GM23338 (cell line): Measurements from ENCODE around the gene PAQR8. TPM values are rescaled to one million over a fixed set of nuclear protein-coding genes. Genes with fewer than 3 reads are reported as not detected.

Experiments used
- ATAC-seq: fragments of 200-7000 bp; cut with Tn5 transposase; 3 replicates; pipeline ENCODE4 v1.9.1; 2020
- DNase-seq: peaks from one replicate; pipeline ENCODE4 v3.0.0-alpha.2; 2015; ENCODE audit warnings: low spot score
- H2AFZ ChIP-seq: fragments of 200-600 bp; sonication (generic); 2 replicates; pipeline ENCODE4 v1.8.0; 2016; ENCODE audit warnings: antibody characterized with exemption, mild to moderate bottlenecking, moderate library complexity
- H3F3A ChIP-seq: fragments of 200-600 bp; sonication (generic); replicated peaks from 2 replicates; pipeline ENCODE4 v1.8.0; 2017; ENCODE audit warnings: antibody characterized with exemption, mixed run types, low read depth
- H3K27ac ChIP-seq: fragments of 200-600 bp; sonication (generic); 2 replicates; pipeline ENCODE4 v1.6.1; 2016; ENCODE audit warnings: low read depth
- H3K27me3 ChIP-seq: fragments of 200-600 bp; sonication (generic); 2 replicates; pipeline ENCODE4 v1.8.0; 2016; ENCODE audit warnings: mild to moderate bottlenecking, mixed run types, moderate library complexity; ENCODE audit not compliant: insufficient read depth
- H3K36me3 ChIP-seq: fragments of 200-600 bp; sonication (generic); 2 replicates; pipeline ENCODE4 v1.8.0; 2016; ENCODE audit warnings: mild to moderate bottlenecking; ENCODE audit not compliant: insufficient read depth
- H3K4me1 ChIP-seq: fragments of 200-600 bp; sonication (generic); 2 replicates; pipeline ENCODE4 v1.8.0; 2016; ENCODE audit warnings: mild to moderate bottlenecking, moderate library complexity; ENCODE audit not compliant: insufficient read depth
- H3K4me2 ChIP-seq: fragments of 200-600 bp; sonication (generic); 2 replicates; pipeline ENCODE4 v1.7.1; 2017; ENCODE audit warnings: mixed run types
- H3K4me3 ChIP-seq: fragments of 200-600 bp; sonication (generic); 2 replicates; pipeline ENCODE4 v1.6.1; 2016; ENCODE audit warnings: mixed run types
- H3K79me2 ChIP-seq: fragments of 200-600 bp; sonication (generic); replicated peaks from 2 replicates; pipeline ENCODE4 v1.8.0; 2017; ENCODE audit warnings: mild to moderate bottlenecking; ENCODE audit not compliant: insufficient read depth
- H3K9me2 ChIP-seq: fragments of 200-600 bp; sonication (generic); 2 replicates; pipeline ENCODE4 v1.8.0; 2017; ENCODE audit not compliant: insufficient read depth
- H4K20me1 ChIP-seq: fragments of 200-600 bp; sonication (generic); replicated peaks from 2 replicates; pipeline ENCODE4 v1.8.0; 2017; ENCODE audit warnings: mild to moderate bottlenecking; ENCODE audit not compliant: insufficient read depth
- H3K27ac Mint-ChIP-seq: 2 replicates; pipeline ENCODE4 v1.8.0; 2020; ENCODE audit warnings: inconsistent platforms, mild to moderate bottlenecking, moderate library complexity, mixed read lengths
- H3K27me3 Mint-ChIP-seq: 3 replicates; pipeline ENCODE4 v1.8.0; 2022; ENCODE audit warnings: low read depth, mild to moderate bottlenecking, moderate library complexity, mixed read lengths, inconsistent platforms; ENCODE audit not compliant: insufficient read depth, poor library complexity
- H3K36me3 Mint-ChIP-seq: 3 replicates; pipeline ENCODE4 v1.8.0; 2021; ENCODE audit warnings: low read depth, mild to moderate bottlenecking, inconsistent platforms, moderate library complexity, mixed read lengths
- H3K4me1 Mint-ChIP-seq: 3 replicates; pipeline ENCODE4 v1.8.0; 2020; ENCODE audit warnings: mild to moderate bottlenecking, inconsistent platforms, mixed read lengths
- H3K4me3 Mint-ChIP-seq: 3 replicates; pipeline ENCODE4 v1.8.0; 2021; ENCODE audit warnings: moderate library complexity, mild to moderate bottlenecking, inconsistent platforms, mixed read lengths
- H3K9me3 Mint-ChIP-seq: 3 replicates; pipeline ENCODE4 v1.8.0; 2020; ENCODE audit warnings: moderate library complexity, mild to moderate bottlenecking, inconsistent platforms, mixed read lengths
- ETS1 ChIP-seq: IDR thresholded peaks from 2 replicates; pipeline ENCODE4 v1.6.1; 2016; ENCODE audit warnings: antibody characterized with exemption
- POLR2AphosphoS5 ChIP-seq: IDR thresholded peaks from 2 replicates; pipeline ENCODE4 v1.6.1; 2016; ENCODE audit warnings: antibody characterized with exemption, low read depth
- ZNF462 ChIP-seq: fragments of 250-450 bp; sonication (Bioruptor Pico); IDR thresholded peaks from 2 replicates; pipeline ENCODE4 v1.5.0; 2020; ENCODE audit warnings: mild to moderate bottlenecking, moderate library complexity
- polyA plus RNA-seq: library from polyadenylated mRNA; unstranded; fragments of >200 nt; fragmentation: Nextera tagmentation; extraction: Ambion mirVana; gene quantifications from 2 replicates; pipeline ENCODE4 v1.2.1, GENCODE V29; 2016
- total RNA-seq: library from RNA; depleted of rRNA; stranded (reverse); fragments of >200 nt; shearing (Covaris generic); gene quantifications from 2 replicates; pipeline ENCODE4 v1.2.3, GENCODE V29; 2014

PAQR8 gene
- total and polyA plus RNA-seq, 2 experiments from 2014 or later = 3.6 to 11.2 TPM

- TF ChIP-seq ZNF462 (CRISPR knock-in tag) (no peak), ETS1 (no peak)
Measured at GRCh38 chr6:52390361-52390727, 28.4 kb downstream of the PAQR8 start (continued).

GRCh38 chr6:52391599-52391998 lies 29.6 kb downstream of the PAQR8 start:
- Histone ChIP-seq H3K4me3 (no peak overlapping the region), H3K9me2 (no peaks in the 10 kb centered on the region), H2AFZ (no peak overlapping the region), H3F3A (no peaks in the 10 kb centered on the region), H3K36me3 (no peaks in the 10 kb centered on the region), H3K27ac (no peak overlapping the region), H4K20me1 (no peaks in the 10 kb centered on the region; the same call in 1 of the 2 replicates), H3K27me3 (no peaks in the 10 kb centered on the region), H3K4me1 (peaks cover 9% of the 10 kb centered on the region; the same call in 1 of the 2 replicates), H3K79me2 (no peaks in the 10 kb centered on the region), H3K4me2 (no peak overlapping the region)
- H3K27me3 Mint-ChIP-seq = no peaks in the 10 kb centered on the region
- H3K4me1 Mint-ChIP-seq = peaks cover 4% of the 10 kb centered on the region; the same call in 2 of the 3 replicates
- H3K9me3 Mint-ChIP-seq = peaks cover 20% of the 10 kb centered on the region; the same call in 2 of the 3 replicates
- no peak for DNase-seq
- no peak for ATAC-seq
- peaks cover 11% of the 10 kb centered on the region; the same call in 2 of the 3 replicates for H3K36me3 Mint-ChIP-seq
- no peak overlapping the region for H3K27ac Mint-ChIP-seq
- TF ChIP-seq POLR2AphosphoS5 = no peak
- H3K4me3 Mint-ChIP-seq = no peak overlapping the region
